ENCODE results near the gene SHB.

DNA sequence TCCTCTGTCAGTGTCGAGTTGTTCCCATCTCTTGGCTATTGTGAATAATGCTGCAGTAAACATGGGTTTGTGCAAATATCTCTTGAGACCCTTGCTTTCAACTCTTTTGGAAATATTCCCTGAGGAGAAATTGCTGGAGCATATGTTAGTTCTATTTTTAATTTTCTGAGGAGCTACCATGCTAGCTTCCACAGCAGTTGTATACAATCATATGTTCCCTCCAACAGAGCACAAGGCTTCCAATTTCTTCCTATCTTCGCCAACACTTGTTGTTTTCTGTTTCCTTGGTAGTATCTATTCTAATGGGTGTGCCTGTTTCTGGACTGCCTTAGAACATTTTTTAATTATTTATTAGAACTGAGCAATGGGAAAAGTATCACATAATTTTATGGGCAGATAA, 23.6 kb upstream of the SHB start:
- TF ChIP-seq, protein P1, sequence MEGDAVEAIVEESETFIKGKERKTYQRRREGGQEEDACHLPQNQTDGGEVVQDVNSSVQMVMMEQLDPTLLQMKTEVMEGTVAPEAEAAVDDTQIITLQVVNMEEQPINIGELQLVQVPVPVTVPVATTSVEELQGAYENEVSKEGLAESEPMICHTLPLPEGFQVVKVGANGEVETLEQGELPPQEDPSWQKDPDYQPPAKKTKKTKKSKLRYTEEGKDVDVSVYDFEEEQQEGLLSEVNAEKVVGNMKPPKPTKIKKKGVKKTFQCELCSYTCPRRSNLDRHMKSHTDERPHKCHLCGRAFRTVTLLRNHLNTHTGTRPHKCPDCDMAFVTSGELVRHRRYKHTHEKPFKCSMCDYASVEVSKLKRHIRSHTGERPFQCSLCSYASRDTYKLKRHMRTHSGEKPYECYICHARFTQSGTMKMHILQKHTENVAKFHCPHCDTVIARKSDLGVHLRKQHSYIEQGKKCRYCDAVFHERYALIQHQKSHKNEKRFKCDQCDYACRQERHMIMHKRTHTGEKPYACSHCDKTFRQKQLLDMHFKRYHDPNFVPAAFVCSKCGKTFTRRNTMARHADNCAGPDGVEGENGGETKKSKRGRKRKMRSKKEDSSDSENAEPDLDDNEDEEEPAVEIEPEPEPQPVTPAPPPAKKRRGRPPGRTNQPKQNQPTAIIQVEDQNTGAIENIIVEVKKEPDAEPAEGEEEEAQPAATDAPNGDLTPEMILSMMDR (IDR thresholded peaks at IDR 0.05): no peak
- TF ChIP-seq POLR2A (IDR thresholded peaks at IDR 0.05): no peak
- no peak for TF ChIP-seq EP300 (IDR thresholded peaks at IDR 0.05)
